ENCODE results near the gene GALNT2. TPM values are rescaled to one million over a fixed set of nuclear protein-coding genes. Genes with fewer than 3 reads are reported as not detected.

Gene GALNT2
- total and polyA plus RNA-seq, 10 of the 15 experiments (the other 5 are each of a cell fraction or from before 2014, with no cell fraction given), result 0.52 to 27.7 (median 16.3) TPM

GRCh38 chr1:230232371-230232771 is 165.3 kb downstream of the GALNT2 start (continued):
- TF ChIP-seq SIX5 (IDR thresholded peaks at IDR 0.05; ENCODE audit: low read depth, low read length, severe bottlenecking), result no peak

- SMC1A ChIA-PET (ENCODE audit: uncharacterized antibody, unreplicated experiment), result interaction anchor here (1.2 kb wide), 1 partner anchor 23 kb away, joined by 3 read pairs; no protein-coding TSS in a partner anchor
- Histone ChIP-seq H3K4me3 (no peak overlapping the region), H3K4me2 (ENCODE audit: control insufficient read depth, insufficient read depth) (no peak overlapping the region), H3K36me3 (ENCODE audit: control insufficient read depth in 2 of 2, insufficient read depth in 2 of 2, low read length in 1 of 2) (peaks cover 3% of the 10 kb centered on the region in 2 experiments; a peak in 2 of 4 replicates), H4K20me1 (ENCODE audit: control insufficient read depth, insufficient read depth) (no peaks in the 10 kb centered on the region), H3K27me3 (replicated peaks in 1 of 2; ENCODE audit: control insufficient read depth in 2 of 2, insufficient read depth in 2 of 2, low read length in 1 of 2) (no peaks in the 10 kb centered on the region), H3K79me2 (ENCODE audit: control insufficient read depth, insufficient read depth, low read length) (no peaks in the 10 kb centered on the region), H3K4me1 (ENCODE audit: control insufficient read depth, insufficient read depth, low read length) (no peaks in the 10 kb centered on the region; the same call in 1 of the 2 replicates), H3K9me3 (replicated peaks; ENCODE audit: control insufficient read depth, insufficient read depth, low read length) (no peaks in the 10 kb centered on the region), H3K9ac (ENCODE audit: control insufficient read depth, insufficient read depth, low read length) (no peak overlapping the region), H3K27ac (ENCODE audit: control insufficient read depth, insufficient read depth) (no peak overlapping the region), H2AFZ (ENCODE audit: control insufficient read depth, low read depth, low read length) (no peak overlapping the region)
- no peak for TF ChIP-seq EED (IDR thresholded peaks at IDR 0.05; ENCODE audit: low read depth)
- TF ChIP-seq ZNF24 (IDR thresholded peaks at IDR 0.05), result no peak
- TF ChIP-seq CBFB (IDR thresholded peaks at IDR 0.05; ENCODE audit: low read depth), result no peak
- TF ChIP-seq CHD1 (IDR thresholded peaks at IDR 0.05; ENCODE audit: low read depth, low read length), result no peak
- no peak for TF ChIP-seq MYB (IDR thresholded peaks at IDR 0.05; ENCODE audit: borderline replicate concordance, low read depth, low read length)
- TF ChIP-seq USF2 (IDR thresholded peaks at IDR 0.05; ENCODE audit: borderline replicate concordance, low read depth, low read length), result no peak
- TF ChIP-seq RAD51 (IDR thresholded peaks at IDR 0.05), result no peak
- TF ChIP-seq PKNOX1 (IDR thresholded peaks at IDR 0.05), result no peak
- TF ChIP-seq GABPA (IDR thresholded peaks at IDR 0.05; ENCODE audit: low read depth), result no peak
- TF ChIP-seq ATF7 (IDR thresholded peaks at IDR 0.05; ENCODE audit: low read depth), result no peak
- no peak for TF ChIP-seq CHD4 (IDR thresholded peaks at IDR 0.05)
- TF ChIP-seq DPF2 (IDR thresholded peaks at IDR 0.05), result no peak
- TF ChIP-seq JUND (IDR thresholded peaks at IDR 0.05; ENCODE audit: low read depth, low read length), result no peak
- TF ChIP-seq HDAC2 (IDR thresholded peaks at IDR 0.05), result no peak
- no peak for TF ChIP-seq ZBED1 (IDR thresholded peaks at IDR 0.05; ENCODE audit: borderline replicate concordance)
- TF ChIP-seq ZNF622 (IDR thresholded peaks at IDR 0.05), result no peak
- no peak for TF ChIP-seq CBX5 (IDR thresholded peaks at IDR 0.05; ENCODE audit: low read depth)
- no peak for TF ChIP-seq STAT1 (conservative IDR thresholded peaks at IDR 0.05)
- ATAC-seq (no peak), FAIRE-seq (no peak), DNase-seq (ENCODE audit: low read depth, low spot score) (no peak)
- POLR2A ChIA-PET, result interaction anchor here (0.7 kb wide), 1 partner anchor 12 kb away, joined by 3 read pairs; no protein-coding TSS in a partner anchor
- in situ Hi-C loops (cut with MboI), result no loop called here
- RAD21 ChIA-PET (ENCODE audit: unreplicated experiment), result no interaction called here
- 94% methylated on average over 4 of the region's 4 CpGs for WGBS (ENCODE audit: insufficient coverage, insufficient replicate concordance, low lambda C conversion rate, missing lambda C conversion rate)
- CTCF ChIA-PET, result interaction anchor here (0.6 to 1.2 kb wide), 2 partner anchors 19 to 1167 kb away, joined by 3 to 4 read pairs; no protein-coding TSS in a partner anchor
- no TSS peak for BruUV-seq (replicated peaks)
- intact Hi-C loops (cut with micrococcal nuclease; ENCODE audit: unreplicated experiment), result no loop called here
Observed at GRCh38 chr1:230233786-230234185, 166.7 kb downstream of the GALNT2 start.
